Muscle of arm (tissue), 12 donors: ENCODE results near the gene C1QL4. TPM values are rescaled to one million over a fixed set of nuclear protein-coding genes. Genes with fewer than 3 reads are reported as not detected.

ENCODE experiments used
- polyA plus RNA-seq, 12 donors: library from polyadenylated mRNA; unstranded; fragments of 120-200 nt; gene quantifications; one replicate each; pipeline ENCODE4 v1.2.1, GENCODE V29; 2013; ENCODE audit not compliant: insufficient read length in 12 of 12

C1QL4 gene
- polyA plus RNA-seq, 12 donors: 0.08 to 0.10 TPM; not detected in 10

Other genes starting within 250 kb of the C1QL4 start
- 1 to 10 TPM in 2 of 12 donors, under 1 TPM in 8, not detected in 2; 0.48 to 1.6 (median 0.77) TPM for gene DHH, start 242.4 kb downstream of the C1QL4 start, polyA plus RNA-seq
- 10 to 100 TPM in 11 of 12 donors, not detected in 1; 28.5 to 64.0 (median 38.6) TPM for gene LMBR1L, start 226.3 kb downstream of the C1QL4 start, polyA plus RNA-seq
- gene TUBA1B, start 205.8 kb downstream of the C1QL4 start, polyA plus RNA-seq: 1,000 to 10,000 TPM in 5 of 12 donors, 100 to 1,000 TPM in 7; 274 to 1,254 (median 956) TPM
- 100 to 1,000 TPM in 11 of 12 donors, not detected in 1; 566 to 895 (median 723) TPM for gene TUBA1A, start 148.1 kb downstream of the C1QL4 start, polyA plus RNA-seq
- gene TUBA1C, start 72.1 kb downstream of the C1QL4 start, polyA plus RNA-seq: 100 to 1,000 TPM in 3 of 12 donors, 10 to 100 TPM in 8, not detected in 1; 41.3 to 160 (median 68.7) TPM
- gene PRPH, start 42.0 kb downstream of the C1QL4 start, polyA plus RNA-seq: 10 to 100 TPM in 1 of 12 donors, 1 to 10 TPM in 6, under 1 TPM in 4, not detected in 1; 0.56 to 76.2 (median 1.3) TPM
- gene TROAP, start 13.9 kb downstream of the C1QL4 start, polyA plus RNA-seq: 10 to 100 TPM in 8 of 12 donors, 1 to 10 TPM in 3, not detected in 1; 7.0 to 29.2 (median 12.3) TPM
- gene DNAJC22, start 9.7 kb upstream of the C1QL4 start, polyA plus RNA-seq: 1 to 10 TPM in 1 of 12 donors, under 1 TPM in 10, not detected in 1; 0.08 to 9.2 (median 0.15) TPM
- 10 to 100 TPM in 11 of 12 donors, not detected in 1; 19.8 to 61.7 (median 32.7) TPM for gene SPATS2, start 30.3 kb upstream of the C1QL4 start, polyA plus RNA-seq
- 1 to 10 TPM in 6 of 12 donors, under 1 TPM in 4, not detected in 2; 0.75 to 2.5 (median 1.2) TPM for gene KCNH3, start 201.8 kb upstream of the C1QL4 start, polyA plus RNA-seq
- gene MCRS1, start 231.0 kb upstream of the C1QL4 start, polyA plus RNA-seq: 100 to 1,000 TPM in 1 of 12 donors, 10 to 100 TPM in 11; 44.4 to 714 (median 55.0) TPM